Right atrium auricular region (tissue), 2 donors: Measurements from ENCODE around the gene EIF4E2. TPM values are rescaled to one million over a fixed set of nuclear protein-coding genes. Genes with fewer than 3 reads are reported as not detected.

Experiments used
- DNase-seq: peaks from one replicate; pipeline ENCODE4 v3.0.0-alpha.2; 2019; ENCODE audit warnings: low spot score
- H3K27ac ChIP-seq, 2 donors: fragments of 200-600 bp; sonication (generic); 1 replicate in 1 of 2; 2 replicates in 1 of 2; pipeline ENCODE4 v1.5.1; 2016 to 2019
- H3K27me3 ChIP-seq, 2 donors: fragments of 200-600 bp; sonication (generic); one replicate each; pipeline versions ENCODE4 v1.5.1 to v1.6.0; 2017 to 2019
- H3K36me3 ChIP-seq: fragments of 200-600 bp; sonication (generic); one replicate; pipeline ENCODE4 v1.5.1; 2016
- H3K4me1 ChIP-seq, 2 donors: fragments of 200-600 bp; sonication (generic); one replicate each; pipeline versions ENCODE4 v1.5.1 to v1.6.0; 2017 to 2019
- H3K4me3 ChIP-seq, 2 donors: fragments of 200-600 bp; sonication (generic); 1 replicate in 1 of 2; 2 replicates in 1 of 2; pipeline ENCODE4 v1.5.1; 2017 to 2019; ENCODE audit warnings: mild to moderate bottlenecking in 1 of 2, moderate library complexity in 1 of 2
- H3K9me3 ChIP-seq, 2 donors: fragments of 200-600 bp; sonication (generic); one replicate each; pipeline ENCODE4 v1.5.1; 2019
- total RNA-seq, 2 donors: library from RNA; depleted of rRNA; stranded (reverse); fragments of >200 nt; gene quantifications; one replicate each; pipeline ENCODE4 v1.1.0, GENCODE V29; 2016
- TF ChIP-seq, protein P1 (sequence below), 2 donors: fragments of 200-600 bp; sonication (generic); IDR thresholded peaks; one replicate each; pipeline ENCODE4 v1.5.1; 2019; ENCODE audit warnings: antibody characterized with exemption in 2 of 2

Gene EIF4E2
- total RNA-seq, 2 donors from 2014 or later, result 23.3 to 23.4 TPM

DNA sequence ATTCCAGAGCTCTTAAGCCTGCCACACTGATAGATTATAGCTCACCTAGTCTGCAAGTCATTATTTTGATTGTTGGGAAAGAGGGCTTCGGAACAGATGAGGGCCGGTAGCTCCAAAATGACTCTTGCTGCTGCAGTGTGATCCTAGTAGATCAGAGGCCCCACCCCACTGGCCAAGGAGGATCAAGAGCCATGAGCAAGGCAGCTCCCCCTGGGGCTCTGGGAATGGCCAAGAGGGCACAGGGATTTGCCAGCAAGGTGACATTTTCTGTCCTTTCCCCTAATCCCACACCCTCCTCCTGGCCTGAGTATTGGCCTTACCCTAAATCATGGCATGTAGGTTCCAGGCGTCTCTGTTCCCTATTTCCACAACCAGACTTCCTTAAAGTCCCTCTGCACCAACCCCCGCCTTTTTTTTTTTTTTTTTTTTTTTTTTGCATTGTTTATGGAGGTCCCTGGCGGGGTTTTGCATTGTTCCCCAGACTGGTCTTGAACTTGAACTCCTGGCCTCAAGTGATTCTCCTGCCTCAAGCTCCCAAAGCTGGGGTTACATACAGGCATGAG lies 36.5 kb downstream of the EIF4E2 start:
- TF ChIP-seq, protein P1, sequence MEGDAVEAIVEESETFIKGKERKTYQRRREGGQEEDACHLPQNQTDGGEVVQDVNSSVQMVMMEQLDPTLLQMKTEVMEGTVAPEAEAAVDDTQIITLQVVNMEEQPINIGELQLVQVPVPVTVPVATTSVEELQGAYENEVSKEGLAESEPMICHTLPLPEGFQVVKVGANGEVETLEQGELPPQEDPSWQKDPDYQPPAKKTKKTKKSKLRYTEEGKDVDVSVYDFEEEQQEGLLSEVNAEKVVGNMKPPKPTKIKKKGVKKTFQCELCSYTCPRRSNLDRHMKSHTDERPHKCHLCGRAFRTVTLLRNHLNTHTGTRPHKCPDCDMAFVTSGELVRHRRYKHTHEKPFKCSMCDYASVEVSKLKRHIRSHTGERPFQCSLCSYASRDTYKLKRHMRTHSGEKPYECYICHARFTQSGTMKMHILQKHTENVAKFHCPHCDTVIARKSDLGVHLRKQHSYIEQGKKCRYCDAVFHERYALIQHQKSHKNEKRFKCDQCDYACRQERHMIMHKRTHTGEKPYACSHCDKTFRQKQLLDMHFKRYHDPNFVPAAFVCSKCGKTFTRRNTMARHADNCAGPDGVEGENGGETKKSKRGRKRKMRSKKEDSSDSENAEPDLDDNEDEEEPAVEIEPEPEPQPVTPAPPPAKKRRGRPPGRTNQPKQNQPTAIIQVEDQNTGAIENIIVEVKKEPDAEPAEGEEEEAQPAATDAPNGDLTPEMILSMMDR (IDR thresholded peaks at IDR 0.05), result no peak
- Histone ChIP-seq H3K4me3 (no peak overlapping the region), H3K36me3 (peaks cover 11% of the 10 kb centered on the region), H3K27me3 (no peaks in the 10 kb centered on the region), H3K4me1 (peaks cover 0 to 11% of the 10 kb centered on the region in 2 donors), H3K9me3 (no peaks in the 10 kb centered on the region), H3K27ac (no peak overlapping the region)
- no peak for DNase-seq

GRCh38 chr2:232587512-232587911 lies 37.0 kb downstream of the EIF4E2 start:
- Histone ChIP-seq H3K27me3 (no peaks in the 10 kb centered on the region), H3K9me3 (no peaks in the 10 kb centered on the region), H3K36me3 (peaks cover 6% of the 10 kb centered on the region), H3K27ac (no peak overlapping the region), H3K4me1 (peaks cover 0 to 13% of the 10 kb centered on the region in 2 donors), H3K4me3 (no peak overlapping the region)
- TF ChIP-seq, protein P1 (IDR thresholded peaks at IDR 0.05), result no peak
- no peak for DNase-seq

- no peak overlapping the region for H3K27ac ChIP-seq
Measured at GRCh38 chr2:232588031-232588430, 37.5 kb downstream of the EIF4E2 start.

DNA sequence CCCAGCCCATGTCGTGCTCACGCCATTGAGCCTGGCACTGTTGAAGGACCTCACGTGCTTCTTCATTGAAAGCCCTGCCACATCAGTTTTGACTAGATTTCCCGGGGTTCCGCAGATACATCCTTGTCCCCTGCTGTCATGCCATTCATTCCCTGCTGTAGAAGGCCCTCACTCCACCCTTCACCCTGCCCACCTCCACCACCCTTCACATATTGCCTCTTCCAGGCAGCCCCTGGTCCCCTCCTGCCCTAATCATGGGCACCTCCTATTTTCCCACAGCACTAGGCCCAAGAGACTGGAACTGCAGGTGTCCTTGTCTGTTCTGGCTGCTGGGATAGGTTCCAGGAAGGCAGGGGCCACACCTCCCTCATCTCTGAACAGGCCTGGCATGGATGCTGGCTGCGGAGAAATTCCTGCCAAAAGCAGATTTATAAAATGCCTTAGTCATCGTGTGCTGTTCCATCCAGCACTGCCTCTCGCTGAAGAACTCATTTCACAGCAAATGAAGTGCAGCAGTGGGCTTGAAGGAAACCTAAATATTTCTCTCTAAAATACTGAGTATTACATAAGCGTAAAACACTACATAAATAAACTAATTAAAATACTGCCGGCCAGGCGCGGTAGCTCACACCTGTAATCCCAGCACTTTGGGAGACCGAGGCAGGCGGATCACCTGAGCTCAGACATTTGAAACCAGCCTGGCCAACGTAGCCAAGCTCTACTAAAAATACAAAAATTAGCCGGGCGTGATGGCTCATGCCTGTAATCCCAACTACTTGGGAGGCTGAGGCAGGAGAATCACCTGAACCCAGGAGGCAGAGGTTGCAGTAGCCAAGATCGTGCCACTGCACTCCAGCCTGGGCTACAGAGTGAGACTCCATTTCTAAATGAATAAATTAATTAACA lies 38.4 kb downstream of the EIF4E2 start:
- peak overlapping the region; percentile 38 to 46 for H3K27ac ChIP-seq
- H3K4me3 ChIP-seq, result no peak overlapping the region
- DNase-seq, result peak; percentile 61

More at GRCh38 chr2:232588031-232588430, 37.5 kb downstream of the EIF4E2 start:
- no peak for DNase-seq
- TF ChIP-seq, protein P1 (IDR thresholded peaks at IDR 0.05), result no peak
- Histone ChIP-seq H3K27me3 (no peaks in the 10 kb centered on the region), H3K4me3 (no peak overlapping the region), H3K4me1 (peaks cover 0 to 19% of the 10 kb centered on the region in 2 donors), H3K36me3 (peaks cover under 1% of the 10 kb centered on the region), H3K9me3 (no peaks in the 10 kb centered on the region)

DNA sequence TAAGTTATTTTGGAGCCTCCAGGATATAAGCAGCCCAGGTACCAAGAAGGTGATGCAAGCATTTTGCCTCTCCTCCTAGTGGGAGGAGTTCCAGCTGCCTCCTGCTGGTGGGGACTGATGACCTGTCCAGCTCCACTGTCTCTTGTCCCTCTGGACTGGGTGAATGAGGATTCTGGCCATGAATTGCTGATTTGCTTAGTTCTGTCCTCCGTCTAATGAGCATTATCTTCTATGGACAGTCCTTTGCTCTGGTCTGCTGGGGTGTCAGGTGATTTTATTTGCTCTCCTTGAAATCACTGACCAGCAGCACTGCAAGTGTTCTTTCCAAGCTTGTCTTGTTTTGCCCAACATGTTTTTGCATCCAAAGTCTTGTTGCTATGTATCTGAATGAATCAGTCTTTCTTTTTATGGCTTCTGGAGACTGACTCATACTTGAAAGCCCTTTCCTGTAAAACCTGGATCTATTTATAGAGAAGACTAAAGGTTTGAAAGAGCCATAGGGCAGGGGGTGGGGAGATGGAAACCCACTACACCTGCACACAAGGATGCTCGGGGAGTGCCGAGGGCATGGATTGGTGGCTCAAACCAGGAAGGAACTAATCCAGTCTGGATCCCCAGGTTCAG lies 42.4 kb downstream of the EIF4E2 start:
- TF ChIP-seq, protein P1 (IDR thresholded peaks at IDR 0.05), result peak in 1 of 2 donors; percentile 18
- H3K27me3 ChIP-seq, result no peaks in the 10 kb centered on the region
- peak overlapping the region; percentile 3 to 37 for H3K27ac ChIP-seq
- peaks cover 0 to 24% of the 10 kb centered on the region in 2 donors for H3K4me1 ChIP-seq
- no peak for DNase-seq
- H3K4me3 ChIP-seq, result no peak overlapping the region
- no peaks in the 10 kb centered on the region for H3K9me3 ChIP-seq
- no peaks in the 10 kb centered on the region for H3K36me3 ChIP-seq

More for the DNA sequence above, 38.4 kb downstream of the EIF4E2 start:
- H3K36me3 ChIP-seq, result no peaks in the 10 kb centered on the region
- no peaks in the 10 kb centered on the region for H3K27me3 ChIP-seq
- peaks cover 0 to 24% of the 10 kb centered on the region in 2 donors for H3K4me1 ChIP-seq
- no peaks in the 10 kb centered on the region for H3K9me3 ChIP-seq
- TF ChIP-seq, protein P1 (IDR thresholded peaks at IDR 0.05), result no peak
